Upper lobe of left lung (tissue), 6 donors: Measurements from ENCODE around the gene P2RX7. TPM values are rescaled to one million over a fixed set of nuclear protein-coding genes. Genes with fewer than 3 reads are reported as not detected.
A peak's percentile ranks its signal among the peaks of the same experiment; 100 is the strongest.
"Not testable (repeated sequence)": the region's sequence is repeated elsewhere in the genome, so short reads cannot be mapped to it uniquely, and the experiment has no call there.

Experiments
- ATAC-seq, 2 donors: fragments of 200-7000 bp; cut with Tn5 transposase; one replicate each; pipeline ENCODE4 v1.9.1; 2022; ENCODE audit warnings: mild to moderate bottlenecking in 2 of 2, moderate library complexity in 2 of 2; ENCODE audit not compliant: low FRiP score in 2 of 2
- DNase-seq, 2 donors: peaks; one replicate each; pipeline ENCODE4 v3.0.0-alpha.2; 2019 to 2020
- H3K27ac ChIP-seq, 4 donors: fragments of 200-600 bp; sonication (generic); one replicate each; pipeline ENCODE4 v1.5.1; 2016 to 2019
- H3K27me3 ChIP-seq, 4 donors: fragments of 200-600 bp; sonication (generic); one replicate each; pipeline ENCODE4 v1.5.1; 2017 to 2019
- H3K36me3 ChIP-seq, 4 donors: fragments of 200-600 bp; sonication (generic); one replicate each; pipeline ENCODE4 v1.5.1; 2016 to 2019
- H3K4me1 ChIP-seq, 4 donors: fragments of 200-600 bp; sonication (generic); one replicate each; pipeline ENCODE4 v1.5.1; 2018 to 2019
- H3K4me3 ChIP-seq, 4 donors: fragments of 200-600 bp; sonication (generic); one replicate each; pipeline ENCODE4 v1.5.1; 2017 to 2019; ENCODE audit warnings: mild to moderate bottlenecking in 2 of 4, moderate library complexity in 1 of 4
- H3K9me3 ChIP-seq, 4 donors: fragments of 200-600 bp; sonication (generic); one replicate each; pipeline ENCODE4 v1.5.1; 2018 to 2019
- CTCF ChIP-seq, 6 experiments: fragments of 450-650 bp in 4 of 6; fragments of 200-600 bp in 2 of 6; sonication (generic) in 2 of 6; IDR thresholded peaks; one replicate each; pipeline ENCODE4 v1.5.1; 2016 to 2019; ENCODE audit warnings: antibody characterized with exemption in 6 of 6
- EP300 ChIP-seq, 4 donors: sonication (generic); formaldehyde crosslinking; IDR thresholded peaks; one replicate each; pipeline ENCODE4 v1.5.1; 2017; ENCODE audit warnings: antibody characterized with exemption in 4 of 4, control low read depth in 2 of 4
- POLR2A ChIP-seq, 4 donors: fragments of 450-650 bp; IDR thresholded peaks; one replicate each; pipeline ENCODE4 v1.5.1; 2016 to 2017; ENCODE audit warnings: antibody characterized with exemption in 4 of 4, mild to moderate bottlenecking in 2 of 4
- POLR2AphosphoS5 ChIP-seq, 2 donors: sonication (generic); formaldehyde crosslinking; IDR thresholded peaks; one replicate each; pipeline ENCODE4 v1.5.1; 2017; ENCODE audit warnings: antibody characterized with exemption in 2 of 2
- WGBS, 2 donors: methylation state at CpG; one replicate each; pipeline ENCODE4 v1.1.5; 2017 to 2018; 5-methylcytosine and 5-hydroxymethylcytosine counted together
- total RNA-seq, 6 donors: library from RNA; depleted of rRNA in 4 of 6; stranded (reverse); fragments of >200 nt in 4 of 6; gene quantifications; one replicate each; pipeline versions ENCODE4 v1.1.0 to v1.2.1, GENCODE V29; 2016 to 2021
- donor health status: DM: no; HTN: no; CAD: no; lungs with moderate emphysema.
- donor health status: DM: no; HTN: yes; CAD: no; lungs with severe emphysema.

Gene P2RX7
- total RNA-seq, 6 donors from 2014 or later: 8.2 to 37.1 (median 15.4) TPM

DNA sequence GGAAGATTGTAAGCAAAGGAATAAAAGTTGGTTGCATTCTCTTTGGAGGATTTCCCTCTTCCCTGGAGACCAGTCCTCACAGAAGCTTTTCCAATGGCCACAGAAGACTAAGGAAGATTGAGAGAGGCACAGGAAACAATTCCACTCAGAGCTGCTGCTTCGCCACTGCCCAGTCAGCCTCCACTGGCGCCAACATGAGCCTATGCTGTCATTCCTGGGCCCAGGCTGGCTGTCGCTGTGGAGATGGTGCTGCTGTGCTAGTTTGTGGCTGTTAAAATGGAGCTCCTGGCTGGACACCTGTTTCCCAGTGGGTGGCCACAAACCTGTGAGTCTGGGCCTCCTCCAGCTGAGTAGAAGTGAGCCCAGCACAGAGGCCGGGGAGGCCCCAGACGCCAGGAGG lies 6.6 kb downstream of the P2RX7 start:
- WGBS, 2 donors: 97 to 98% methylated on average over 5 of the region's 5 CpGs
- peaks cover 3 to 13% (median 7%) of the 10 kb centered on the region in 4 donors for H3K4me1 ChIP-seq
- DNase-seq (no peak), ATAC-seq (no peak)
- TF ChIP-seq POLR2A (IDR thresholded peaks at IDR 0.05) (no peak), POLR2AphosphoS5 (IDR thresholded peaks at IDR 0.05) (no peak), EP300 (IDR thresholded peaks at IDR 0.05) (no peak), CTCF (IDR thresholded peaks at IDR 0.05) (no peak)
- H3K9me3 ChIP-seq: no peaks in the 10 kb centered on the region
- no peak overlapping the region for H3K27ac ChIP-seq
- H3K27me3 ChIP-seq: no peaks in the 10 kb centered on the region
- no peak overlapping the region for H3K4me3 ChIP-seq
- no peaks in the 10 kb centered on the region for H3K36me3 ChIP-seq

GRCh38 chr12:121142171-121142950 lies 9.7 kb downstream of the P2RX7 start:
- DNase-seq: no peak
- no peak for TF ChIP-seq POLR2A (IDR thresholded peaks at IDR 0.05)
- TF ChIP-seq EP300 (IDR thresholded peaks at IDR 0.05): no peak
- no peak for TF ChIP-seq CTCF (IDR thresholded peaks at IDR 0.05)
- no peak for TF ChIP-seq POLR2AphosphoS5 (IDR thresholded peaks at IDR 0.05)
- Histone ChIP-seq H3K36me3 (no peaks in the 10 kb centered on the region), H3K27ac (peak overlapping the region in 1 of 4 donors; percentile 75), H3K4me1 (peaks cover 0 to 11% (median 7%) of the 10 kb centered on the region in 4 donors), H3K27me3 (no peaks in the 10 kb centered on the region), H3K4me3 (no peak overlapping the region), H3K9me3 (no peaks in the 10 kb centered on the region)
- ATAC-seq: no peak
- WGBS, 2 donors: 95 to 96% methylated on average over 11 of the region's 11 CpGs

DNA sequence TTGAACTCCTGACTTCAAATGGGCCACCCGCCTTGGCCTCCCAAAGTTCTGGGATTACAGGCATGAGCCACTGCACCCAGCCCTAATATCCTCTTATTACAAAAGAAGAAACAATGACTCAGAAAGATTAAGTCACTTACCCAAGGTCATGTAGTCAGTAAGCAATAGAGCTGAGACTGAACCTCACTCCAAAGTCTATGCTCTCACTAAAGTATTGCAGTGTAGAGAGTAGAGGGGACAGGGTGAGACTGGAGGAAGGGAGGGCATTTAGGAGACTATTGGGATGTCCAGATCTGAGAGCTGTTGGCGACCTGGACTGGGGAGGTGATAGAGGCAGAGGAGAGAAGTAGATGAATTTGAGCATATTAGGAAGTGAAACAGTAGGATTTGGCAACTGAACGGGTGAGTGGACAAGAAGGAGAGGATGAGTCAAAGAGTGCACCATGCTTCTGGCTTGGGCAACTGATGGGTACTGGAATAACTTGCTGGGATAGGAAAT lies 11.8 kb downstream of the P2RX7 start:
- peak overlapping the region; percentile 71 to 80 (median 75) for H3K27ac ChIP-seq

GRCh38 chr12:121145221-121145620 lies 12.5 kb downstream of the P2RX7 start:
- Histone ChIP-seq H3K27ac (peak overlapping the region; percentile 29 to 80 (median 75)), H3K27me3 (no peaks in the 10 kb centered on the region), H3K9me3 (no peaks in the 10 kb centered on the region), H3K36me3 (no peaks in the 10 kb centered on the region), H3K4me1 (peaks cover 0 to 11% (median 7%) of the 10 kb centered on the region in 4 donors), H3K4me3 (no peak overlapping the region)
- WGBS, 2 donors: 67 to 71% methylated on average over 8 of the region's 8 CpGs
- peak in 1 of 2 donors; percentile 28 for DNase-seq
- TF ChIP-seq EP300 (IDR thresholded peaks at IDR 0.05): no peak
- ATAC-seq: peak; percentile 32 to 65

More for the DNA sequence above, 11.8 kb downstream of the P2RX7 start:
- TF ChIP-seq POLR2AphosphoS5 (IDR thresholded peaks at IDR 0.05) (peak in 1 of 2 donors; percentile 28), CTCF (IDR thresholded peaks at IDR 0.05) (no peak), POLR2A (IDR thresholded peaks at IDR 0.05) (no peak), EP300 (IDR thresholded peaks at IDR 0.05) (no peak)
- H3K4me1 ChIP-seq: peaks cover 0 to 11% (median 7%) of the 10 kb centered on the region in 4 donors
- no peaks in the 10 kb centered on the region for H3K9me3 ChIP-seq
- WGBS, 2 donors: 64 to 77% methylated on average over 3 of the region's 3 CpGs
- no peaks in the 10 kb centered on the region for H3K36me3 ChIP-seq
- ATAC-seq: peak; percentile 23 to 78
- H3K27me3 ChIP-seq: no peaks in the 10 kb centered on the region
- peak in 1 of 2 donors; percentile 44 for DNase-seq
- H3K4me3 ChIP-seq: no peak overlapping the region

- not testable (repeated sequence) for ATAC-seq, DNase-seq, H3K27ac ChIP-seq, H3K36me3 ChIP-seq, H3K27me3 ChIP-seq, H3K4me1 ChIP-seq, H3K4me3 ChIP-seq, H3K9me3 ChIP-seq
- WGBS, 2 donors: 79 to 81% methylated on average over 3 of the region's 3 CpGs
Measured at GRCh38 chr12:121149289-121149688, 16.6 kb downstream of the P2RX7 start.
